Fibroblast of lung (primary cell): ENCODE data around the gene HMGB2.

Experiments
- CTCF ChIP-seq, 2 donors: IDR thresholded peaks in 1 of 2; conservative IDR thresholded peaks in 1 of 2; 1 replicate in 1 of 2; 2 replicates in 1 of 2; pipeline ENCODE4 v1.5.1; 2011 to 2012; ENCODE audit warnings: low read length in 2 of 2, control low read depth in 1 of 2, inconsistent platforms in 1 of 2, low read depth in 1 of 2, mild to moderate bottlenecking in 1 of 2
- EZH2 ChIP-seq: IDR thresholded peaks from 2 replicates; pipeline ENCODE4 v1.5.1; 2012; ENCODE audit warnings: low read length, control low read depth, mild to moderate bottlenecking; ENCODE audit errors: missing control alignments

DNA sequence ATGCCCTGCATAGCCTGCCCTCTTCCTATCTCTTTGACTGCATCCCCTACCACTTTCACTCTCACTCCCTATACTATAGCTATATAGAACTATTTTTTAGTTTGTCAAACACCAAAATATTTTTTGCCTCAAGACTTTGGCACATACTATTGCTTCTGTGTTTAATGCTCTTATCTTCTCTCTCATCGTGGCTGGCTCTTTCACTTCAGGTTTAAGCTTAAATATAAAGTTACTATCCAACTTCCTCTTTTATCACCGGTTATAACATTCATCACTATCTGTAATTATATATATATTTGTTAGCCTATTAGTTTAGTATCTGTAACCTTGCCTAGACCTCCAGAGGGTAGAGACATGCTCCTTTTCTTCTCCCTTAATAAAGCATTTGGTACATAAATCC, 11.5 kb upstream of the HMGB2 start:
- TF ChIP-seq CTCF (conservative IDR thresholded peaks at IDR 0.05 in 1 of 2, IDR thresholded peaks at IDR 0.05 in 1 of 2; ENCODE audit: low read depth in 1 of 2, low read length in 2 of 2) (no peak), EZH2 (no peak)
